SK-N-SH treated with all-trans-retinoic acid at 6 μM for 48 hours (cell line): ENCODE results near the gene TNFAIP8.

Source experiments
- ATAC-seq: fragments of 200-7000 bp; cut with Tn5 transposase; 3 replicates; pipeline ENCODE4 v1.9.1; 2020; ENCODE audit warnings: mild to moderate bottlenecking, moderate library complexity
- ARNTL ChIP-seq: fragments of 450-650 bp; formaldehyde crosslinking; IDR thresholded peaks from 2 replicates; pipeline ENCODE4 v1.5.0; 2020; ENCODE audit warnings: low read depth, mild to moderate bottlenecking, moderate library complexity, borderline replicate concordance
- BACH2 ChIP-seq: fragments of 250-450 bp; sonication (Bioruptor Pico); IDR thresholded peaks from 2 replicates; pipeline ENCODE4 v1.9.0; 2021; ENCODE audit warnings: mild to moderate bottlenecking, borderline replicate concordance
- CREB5 ChIP-seq: fragments of 250-450 bp; sonication (Bioruptor Pico); IDR thresholded peaks from 2 replicates; pipeline ENCODE4 v1.5.1; 2020; ENCODE audit warnings: low read depth, mild to moderate bottlenecking, moderate library complexity
- CSRNP3 ChIP-seq: fragments of 250-450 bp; sonication (Bioruptor Pico); IDR thresholded peaks from 2 replicates; pipeline ENCODE4 v1.5.1; 2021; ENCODE audit warnings: mild to moderate bottlenecking, moderate library complexity
- ESRRG ChIP-seq: fragments of 250-450 bp; sonication (Bioruptor Pico); IDR thresholded peaks from 2 replicates; pipeline ENCODE4 v1.6.1; 2021; ENCODE audit warnings: mild to moderate bottlenecking
- GLIS3 ChIP-seq: fragments of 250-450 bp; sonication (Bioruptor Pico); IDR thresholded peaks from 2 replicates; pipeline ENCODE4 v1.5.0; 2020; ENCODE audit warnings: mild to moderate bottlenecking, moderate library complexity
- ISL1 ChIP-seq: fragments of 250-450 bp; sonication (Bioruptor Pico); IDR thresholded peaks from 2 replicates; pipeline ENCODE4 v2.1.2; 2022; ENCODE audit warnings: mild to moderate bottlenecking, moderate library complexity
- POU6F1 ChIP-seq: fragments of 250-450 bp; sonication (Bioruptor Pico); IDR thresholded peaks from 2 replicates; pipeline ENCODE4 v1.8.0; 2021; ENCODE audit warnings: low read depth, mild to moderate bottlenecking, moderate library complexity, borderline replicate concordance
- PPARA ChIP-seq: fragments of 250-450 bp; sonication (Bioruptor Pico); IDR thresholded peaks from 2 replicates; pipeline ENCODE4 v1.5.0; 2020; ENCODE audit warnings: mild to moderate bottlenecking, borderline replicate concordance
- RARB ChIP-seq: fragments of 250-450 bp; sonication (Bioruptor Pico); IDR thresholded peaks from 2 replicates; pipeline ENCODE4 v1.8.0; 2021; ENCODE audit warnings: mild to moderate bottlenecking, moderate library complexity
- SNAI2 ChIP-seq: fragments of 250-450 bp; sonication (Bioruptor Pico); IDR thresholded peaks from 2 replicates; pipeline ENCODE4 v1.5.0; 2020; ENCODE audit warnings: mild to moderate bottlenecking, moderate library complexity
- TCF4 ChIP-seq: fragments of 250-450 bp; sonication (Bioruptor Pico); IDR thresholded peaks from 2 replicates; pipeline ENCODE4 v1.8.0; 2021; ENCODE audit warnings: mild to moderate bottlenecking, moderate library complexity, borderline replicate concordance
- TOX ChIP-seq: fragments of 250-450 bp; sonication (Bioruptor Pico); IDR thresholded peaks from 2 replicates; pipeline ENCODE4 v1.8.0; 2021; ENCODE audit warnings: mild to moderate bottlenecking, moderate library complexity, borderline replicate concordance
- TSHZ2 ChIP-seq: fragments of 250-450 bp; sonication (Bioruptor Pico); IDR thresholded peaks from 2 replicates; pipeline ENCODE4 v1.5.0; 2020; ENCODE audit warnings: mild to moderate bottlenecking, moderate library complexity
- ZC3H10 ChIP-seq: fragments of 250-450 bp; sonication (Bioruptor Pico); IDR thresholded peaks from 2 replicates; pipeline ENCODE4 v1.5.1; 2021; ENCODE audit warnings: mild to moderate bottlenecking, moderate library complexity
- ZFP3 ChIP-seq: fragments of 250-450 bp; sonication (Bioruptor Pico); IDR thresholded peaks from 2 replicates; pipeline ENCODE4 v1.5.0; 2020; ENCODE audit warnings: mild to moderate bottlenecking, moderate library complexity
- ZFP30 ChIP-seq: fragments of 450-650 bp; formaldehyde crosslinking; IDR thresholded peaks from 2 replicates; pipeline ENCODE4 v1.5.0; 2022; ENCODE audit warnings: mild to moderate bottlenecking, moderate library complexity
- ZNF565 ChIP-seq: fragments of 450-650 bp; formaldehyde crosslinking; conservative IDR thresholded peaks from 2 replicates; pipeline ENCODE4 v1.5.0; 2020; ENCODE audit warnings: low read depth, mild to moderate bottlenecking, moderate library complexity
- ZNF70 ChIP-seq: fragments of 450-650 bp; formaldehyde crosslinking; IDR thresholded peaks from 2 replicates; pipeline ENCODE4 v1.5.0; 2020; ENCODE audit warnings: mild to moderate bottlenecking, moderate library complexity
- ZNF8 ChIP-seq: fragments of 450-650 bp; formaldehyde crosslinking; IDR thresholded peaks from 2 replicates; pipeline ENCODE4 v1.5.0; 2020; ENCODE audit warnings: mild to moderate bottlenecking, moderate library complexity

The TNFAIP8 gene

GRCh38 chr5:119379096-119379495 lies 23.3 kb downstream of the TNFAIP8 start:
- no peak for TF ChIP-seq POU6F1 (CRISPR knock-in tag)
- TF ChIP-seq TSHZ2 (CRISPR knock-in tag): no peak
- TF ChIP-seq CREB5: no peak
- TF ChIP-seq TCF4 (CRISPR knock-in tag): no peak
- TF ChIP-seq SNAI2: no peak
- no peak for TF ChIP-seq TOX (CRISPR knock-in tag)
- no peak for TF ChIP-seq RARB (CRISPR knock-in tag)
- no peak for TF ChIP-seq GLIS3 (CRISPR knock-in tag)
- TF ChIP-seq PPARA (CRISPR knock-in tag): no peak
- TF ChIP-seq ZNF70 (CRISPR knock-in tag): no peak
- no peak for TF ChIP-seq ESRRG (CRISPR knock-in tag)
- TF ChIP-seq ARNTL (CRISPR knock-in tag): no peak
- TF ChIP-seq ISL1 (CRISPR knock-in tag): no peak
- no peak for TF ChIP-seq BACH2
- no peak for TF ChIP-seq ZNF565 (CRISPR knock-in tag)
- no peak for ATAC-seq

- no peak for ATAC-seq
- TF ChIP-seq ZFP30 (CRISPR knock-in tag): no peak
- no peak for TF ChIP-seq RARB (CRISPR knock-in tag)
- TF ChIP-seq ARNTL (CRISPR knock-in tag): no peak
- TF ChIP-seq PPARA (CRISPR knock-in tag): no peak
- no peak for TF ChIP-seq GLIS3 (CRISPR knock-in tag)
- TF ChIP-seq ZNF8: no peak
These were observed 24.2 kb downstream of the TNFAIP8 start for GRCh38 chr5:119379942-119380547.

- ATAC-seq: no peak
These were observed 26.4 kb downstream of the TNFAIP8 start for GRCh38 chr5:119382169-119382568.

More at GRCh38 chr5:119382169-119382568, 26.4 kb downstream of the TNFAIP8 start:
- TF ChIP-seq ZNF8 (no peak), ISL1 (CRISPR knock-in tag) (no peak), CSRNP3 (CRISPR knock-in tag) (no peak), TSHZ2 (CRISPR knock-in tag) (no peak), CREB5 (no peak), ZFP3 (CRISPR knock-in tag) (no peak), ESRRG (CRISPR knock-in tag) (no peak), ZC3H10 (CRISPR knock-in tag) (no peak)
